Measurements from ENCODE around the gene PAIP2B. TPM values are rescaled to one million over a fixed set of nuclear protein-coding genes. Genes with fewer than 3 reads are reported as not detected.

The PAIP2B gene
- polyA plus RNA-seq, 1 donor from 2014 or later: 14.4 TPM

GRCh38 chr2:71212336-71212735, 14.6 kb downstream of the PAIP2B start:
- Histone ChIP-seq H3K27ac (ENCODE audit: low read length) (no peak overlapping the region), H3F3A (ENCODE audit: insufficient read depth, low read length, poor library complexity, severe bottlenecking) (no peaks in the 10 kb centered on the region), H2AFZ (ENCODE audit: low read depth, low read length) (no peak overlapping the region), H3K79me2 (replicated peaks; ENCODE audit: insufficient read depth, low read length) (no peaks in the 10 kb centered on the region), H4K20me1 (ENCODE audit: insufficient read depth) (no peaks in the 10 kb centered on the region), H3K27me3 (ENCODE audit: insufficient read depth, low read depth, low read length) (no peaks in the 10 kb centered on the region), H3K36me3 (ENCODE audit: insufficient read depth, low read length) (no peaks in the 10 kb centered on the region), H3K9me3 (ENCODE audit: low read length) (no peaks in the 10 kb centered on the region), H3K9me2 (ENCODE audit: insufficient read depth, low read length) (no peaks in the 10 kb centered on the region), H3K4me3 (ENCODE audit: low read length) (no peak overlapping the region), H3K4me2 (ENCODE audit: low read length) (no peak overlapping the region), H3K9ac (ENCODE audit: low read length) (no peak overlapping the region)
- TF ChIP-seq REST (IDR thresholded peaks at IDR 0.05; ENCODE audit: borderline replicate concordance): no peak
- TF ChIP-seq SMC3 (conservative IDR thresholded peaks at IDR 0.05; ENCODE audit: poor library complexity): no peak
- no peak for TF ChIP-seq CTCF (IDR thresholded peaks at IDR 0.05; ENCODE audit: poor library complexity, severe bottlenecking)
- TF ChIP-seq EP300 (conservative IDR thresholded peaks at IDR 0.05; ENCODE audit: poor library complexity, severe bottlenecking): no peak
- no peak for TF ChIP-seq RAD21 (conservative IDR thresholded peaks at IDR 0.05)
- TF ChIP-seq MXI1 (conservative IDR thresholded peaks at IDR 0.05; ENCODE audit: poor library complexity, severe bottlenecking): no peak
- no peak for TF ChIP-seq EZH2 (IDR thresholded peaks at IDR 0.05; ENCODE audit: borderline replicate concordance, insufficient read depth, low read length, poor library complexity, severe bottlenecking)

GRCh38 chr2:71210292-71210691, 16.6 kb downstream of the PAIP2B start:
- H3K9ac ChIP-seq (ENCODE audit: low read length): no peak overlapping the region
- H3K4me2 ChIP-seq (ENCODE audit: low read length): no peak overlapping the region
- H3K4me3 ChIP-seq (ENCODE audit: low read length): no peak overlapping the region

More at GRCh38 chr2:71210292-71210691, 16.6 kb downstream of the PAIP2B start:
- Histone ChIP-seq H3K36me3 (ENCODE audit: insufficient read depth, low read length) (no peaks in the 10 kb centered on the region), H3K27me3 (ENCODE audit: insufficient read depth, low read depth, low read length) (no peaks in the 10 kb centered on the region), H3K27ac (ENCODE audit: low read length) (no peak overlapping the region), H2AFZ (ENCODE audit: low read depth, low read length) (no peak overlapping the region), H3K9me2 (ENCODE audit: insufficient read depth, low read length) (no peaks in the 10 kb centered on the region), H3K79me2 (replicated peaks; ENCODE audit: insufficient read depth, low read length) (no peaks in the 10 kb centered on the region), H3F3A (ENCODE audit: insufficient read depth, low read length, poor library complexity, severe bottlenecking) (no peaks in the 10 kb centered on the region), H4K20me1 (ENCODE audit: insufficient read depth) (no peaks in the 10 kb centered on the region), H3K9me3 (ENCODE audit: low read length) (no peaks in the 10 kb centered on the region)
- TF ChIP-seq EP300 (conservative IDR thresholded peaks at IDR 0.05; ENCODE audit: poor library complexity, severe bottlenecking) (no peak), SMC3 (conservative IDR thresholded peaks at IDR 0.05; ENCODE audit: poor library complexity) (no peak), EZH2 (IDR thresholded peaks at IDR 0.05; ENCODE audit: borderline replicate concordance, insufficient read depth, low read length, poor library complexity, severe bottlenecking) (no peak), CTCF (IDR thresholded peaks at IDR 0.05; ENCODE audit: poor library complexity, severe bottlenecking) (no peak), REST (IDR thresholded peaks at IDR 0.05; ENCODE audit: borderline replicate concordance) (no peak), RAD21 (conservative IDR thresholded peaks at IDR 0.05) (no peak), MXI1 (conservative IDR thresholded peaks at IDR 0.05; ENCODE audit: poor library complexity, severe bottlenecking) (no peak), POLR2AphosphoS5 (IDR thresholded peaks at IDR 0.05) (no peak), TAF1 (IDR thresholded peaks at IDR 0.05; ENCODE audit: low read depth) (no peak)

Data from neural cell (in vitro differentiated cells).